Thyroid gland (tissue), 4 donors: Measurements from ENCODE around the gene GDF11. TPM values are rescaled to one million over a fixed set of nuclear protein-coding genes. Genes with fewer than 3 reads are reported as not detected.

Experiments
- DNase-seq, 2 donors: peaks; one replicate each; pipeline ENCODE4 v3.0.0-alpha.2; 2019
- H3K27ac ChIP-seq, 3 donors: fragments of 200-600 bp; sonication (generic); 1 replicate in 2 of 3; 2 replicates in 1 of 3; pipeline ENCODE4 v1.5.1; 2016 to 2019; ENCODE audit warnings: mild to moderate bottlenecking in 1 of 3, moderate library complexity in 1 of 3
- H3K27me3 ChIP-seq: fragments of 200-600 bp; sonication (generic); one replicate; pipeline ENCODE4 v1.5.1; 2019
- H3K36me3 ChIP-seq, 2 donors: fragments of 200-600 bp; sonication (generic); one replicate each; pipeline ENCODE4 v1.5.1; 2016 to 2019
- H3K4me1 ChIP-seq, 2 donors: fragments of 200-600 bp; sonication (generic); one replicate each; pipeline ENCODE4 v1.5.1; 2017 to 2019
- H3K4me3 ChIP-seq, 3 donors: fragments of 200-600 bp; sonication (generic); replicated peaks in 1 of 3; 1 replicate in 2 of 3; 2 replicates in 1 of 3; pipeline ENCODE4 v1.5.1; 2016; ENCODE audit warnings: mild to moderate bottlenecking in 1 of 3
- H3K9me3 ChIP-seq: fragments of 200-600 bp; sonication (generic); one replicate; pipeline ENCODE4 v1.5.1; 2017
- CTCF ChIP-seq, 6 experiments: fragments of 200-600 bp in 3 of 6; fragments of 450-650 bp in 3 of 6; sonication (generic) in 3 of 6; IDR thresholded peaks; one replicate each; pipeline ENCODE4 v1.5.1; 2016 to 2019; ENCODE audit warnings: antibody characterized with exemption in 6 of 6, mild to moderate bottlenecking in 2 of 6, inconsistent platforms in 1 of 6, moderate library complexity in 1 of 6
- POLR2A ChIP-seq, 2 donors: fragments of 450-650 bp; IDR thresholded peaks; one replicate each; pipeline ENCODE4 v1.6.1; 2017; ENCODE audit warnings: antibody characterized with exemption in 2 of 2, mild to moderate bottlenecking in 2 of 2, moderate library complexity in 1 of 2
- WGBS, 2 donors: methylation state at CpG; one replicate each; pipeline ENCODE4 v1.1.5; 2017; 5-methylcytosine and 5-hydroxymethylcytosine counted together
- intact Hi-C: fragments of 100-400 bp; cut with DNase I; formaldehyde crosslinking; loops from one replicate; pipeline ENCODE4 v1.15.1; 2023
- total RNA-seq, 4 donors: library from RNA; depleted of rRNA; stranded (reverse); fragments of >200 nt; gene quantifications; one replicate each; pipeline ENCODE4 v1.2.3, GENCODE V29; 2016

The GDF11 gene
- total RNA-seq, 4 donors from 2014 or later = 4.8 to 7.5 (median 6.7) TPM

- DNase-seq = peak; percentile 76 to 85
- TF ChIP-seq POLR2A (IDR thresholded peaks at IDR 0.05) = no peak
- no peak for TF ChIP-seq CTCF (IDR thresholded peaks at IDR 0.05)
- peaks cover 24 to 27% of the 10 kb centered on the region in 2 donors for H3K36me3 ChIP-seq
- peak overlapping the region; percentile 62 to 90 (median 85) for H3K4me3 ChIP-seq
- H3K27ac ChIP-seq = peak overlapping the region; percentile 89 to 98 (median 96)
- peaks cover 43 to 61% of the 10 kb centered on the region in 2 donors for H3K4me1 ChIP-seq
- intact Hi-C loops = no loop called here
- WGBS, 2 donors = 10 to 13% methylated on average over 9 of the region's 9 CpGs
- no peaks in the 10 kb centered on the region for H3K9me3 ChIP-seq
- H3K27me3 ChIP-seq = no peaks in the 10 kb centered on the region
Measured at GRCh38 chr12:55727643-55728185, 15.2 kb upstream of the GDF11 start.

- Histone ChIP-seq H3K9me3 (no peaks in the 10 kb centered on the region), H3K4me1 (peaks cover 39 to 54% of the 10 kb centered on the region in 2 donors), H3K4me3 (peak overlapping the region; percentile 62 to 90 (median 85)), H3K36me3 (peaks cover 24 to 27% of the 10 kb centered on the region in 2 donors), H3K27ac (peak overlapping the region; percentile 89 to 98 (median 96)), H3K27me3 (no peaks in the 10 kb centered on the region)
- intact Hi-C loops = no loop called here
- TF ChIP-seq POLR2A (IDR thresholded peaks at IDR 0.05) = peak in 1 of 2 donors; percentile 9
- no peak for TF ChIP-seq CTCF (IDR thresholded peaks at IDR 0.05)
- WGBS, 2 donors = 1 to 3% methylated on average over 9 to 21 of the region's 61 CpGs
- DNase-seq = peak; percentile 87 to 88
Measured at GRCh38 chr12:55728186-55728938, 14.6 kb upstream of the GDF11 start.

GRCh38 chr12:55728939-55729818 is 13.7 kb upstream of the GDF11 start, which contains the start of gene CD63:
Gene CD63 (minus strand): TSS chr12:55729009. CDS start chr12:55728341, 668 bp downstream.
- TF ChIP-seq POLR2A (IDR thresholded peaks at IDR 0.05) (peak; percentile 64 to 87), CTCF (IDR thresholded peaks at IDR 0.05) (no peak)
- Histone ChIP-seq H3K9me3 (no peaks in the 10 kb centered on the region), H3K36me3 (peaks cover 21 to 24% of the 10 kb centered on the region in 2 donors), H3K4me3 (peak within 1 kb of the TSS; percentile 62 to 90 (median 85)), H3K27me3 (no peaks in the 10 kb centered on the region), H3K4me1 (peaks cover 31 to 46% of the 10 kb centered on the region in 2 donors), H3K27ac (peak within 1 kb of the TSS; percentile 89 to 98 (median 96))
- peak; percentile 94 for DNase-seq
- 0 to 5% methylated on average over 4 to 11 of the region's 61 CpGs for WGBS, 2 donors
- intact Hi-C loops = no loop called here

- Histone ChIP-seq H3K27ac (peak overlapping the region; percentile 89 to 98 (median 96)), H3K9me3 (no peaks in the 10 kb centered on the region), H3K4me3 (peak overlapping the region; percentile 10 to 90 (median 85)), H3K27me3 (no peaks in the 10 kb centered on the region), H3K4me1 (peaks cover 26 to 37% of the 10 kb centered on the region in 2 donors), H3K36me3 (peaks cover 12 to 17% of the 10 kb centered on the region in 2 donors)
- 10 to 12% methylated on average over 16 to 19 of the region's 19 CpGs for WGBS, 2 donors
- TF ChIP-seq CTCF (IDR thresholded peaks at IDR 0.05) = no peak
- no peak for TF ChIP-seq POLR2A (IDR thresholded peaks at IDR 0.05)
- DNase-seq = peak; percentile 39 to 41
- intact Hi-C loops = no loop called here
Measured at GRCh38 chr12:55729819-55730818, 12.8 kb upstream of the GDF11 start.
